DMS53 treated with DMSO at 0.1 percent for 48 hours (cell line): ENCODE data around the gene CLEC9A.
A peak's percentile ranks its signal among the peaks of the same experiment; 100 is the strongest.

Experiments used
- DNase-seq: peaks from one replicate; lab custom pipeline; 2025; ENCODE audit not compliant: unreplicated experiment; lab: John Stamatoyannopoulos, UW

CLEC9A gene

DNA sequence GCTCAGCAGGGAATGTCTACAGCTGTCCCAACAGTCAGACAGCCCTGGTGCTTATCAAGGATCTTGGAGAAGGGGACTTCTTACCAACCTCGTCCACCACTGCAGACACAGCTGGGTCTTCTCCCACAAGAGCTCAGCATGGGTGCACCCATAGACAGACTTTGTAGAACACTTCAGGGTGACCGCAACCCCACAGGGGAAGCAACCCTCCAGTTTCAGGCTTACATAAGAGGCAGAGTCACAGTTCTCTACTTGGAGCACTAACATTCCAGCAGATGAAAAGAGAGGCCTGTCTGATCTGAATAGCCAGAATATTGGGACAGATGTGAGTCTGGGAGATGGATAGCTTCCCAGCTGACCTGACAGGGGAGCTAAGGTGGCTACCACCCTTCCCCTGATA is 71.8 kb downstream of the CLEC9A start:
- no peak for DNase-seq

GRCh38 chr12:10110256-10110844 is 79.9 kb downstream of the CLEC9A start:
- no peak for DNase-seq

- DNase-seq = no peak
Measured at GRCh38 chr12:10111451-10111850, 81.0 kb downstream of the CLEC9A start.

- no peak for DNase-seq
Measured at GRCh38 chr12:10113075-10113474, 82.6 kb downstream of the CLEC9A start.

GRCh38 chr12:10113920-10114319 is 83.4 kb downstream of the CLEC9A start:
- peak; percentile 37 for DNase-seq

GRCh38 chr12:10115311-10115710 is 84.8 kb downstream of the CLEC9A start:
- no peak for DNase-seq
